Ectodermal cell (in vitro differentiated cells): ENCODE measurements around the gene CNKSR3.
"Not testable (repeated sequence)": the region's sequence is repeated elsewhere in the genome, so short reads cannot be mapped to it uniquely, and the experiment has no call there.

Experiments used
- H3K27ac ChIP-seq: 2 replicates; pipeline ENCODE4 v1.7.0; 2013; ENCODE audit warnings: mild to moderate bottlenecking, low read depth, low read length; ENCODE audit not compliant: insufficient read depth, poor library complexity, severe bottlenecking
- H3K27me3 ChIP-seq: 2 replicates; pipeline ENCODE4 v1.7.0; 2013; ENCODE audit warnings: mild to moderate bottlenecking, low read length; ENCODE audit not compliant: insufficient read depth, control insufficient read depth, poor library complexity, severe bottlenecking
- H3K36me3 ChIP-seq: one replicate; pipeline ENCODE4 v1.7.0; 2013; ENCODE audit warnings: low read length; ENCODE audit not compliant: control insufficient read depth, insufficient read depth
- H3K4me1 ChIP-seq: one replicate; pipeline ENCODE4 v1.7.0; 2013; ENCODE audit warnings: low read length; ENCODE audit not compliant: control insufficient read depth, insufficient read depth
- H3K4me3 ChIP-seq: 2 replicates; pipeline ENCODE4 v1.7.0; 2013; ENCODE audit warnings: low read depth, low read length, control low read depth; ENCODE audit not compliant: insufficient read depth
- H3K9me3 ChIP-seq: 2 replicates; pipeline ENCODE4 v1.7.0; 2013; ENCODE audit warnings: mild to moderate bottlenecking, low read length, moderate library complexity; ENCODE audit not compliant: control insufficient read depth
- WGBS, 2 experiments: methylation state at CpG; one replicate each; pipeline ENCODE4 v1.1.7; 2013; ENCODE audit warnings: missing lambda C conversion rate in 2 of 2; 5-methylcytosine and 5-hydroxymethylcytosine counted together

The CNKSR3 gene

GRCh38 chr6:154541837-154542236 lies 31.4 kb upstream of the CNKSR3 start:
- not testable (repeated sequence) for H3K36me3 ChIP-seq, H3K4me3 ChIP-seq, H3K27ac ChIP-seq, H3K27me3 ChIP-seq, H3K9me3 ChIP-seq
- WGBS, 2 experiments = 88 to 90% methylated on average over 15 of the region's 15 CpGs
- H3K4me1 ChIP-seq = peaks cover 32% of the 10 kb centered on the region

- H3K27me3 ChIP-seq = no peaks in the 10 kb centered on the region
- H3K9me3 ChIP-seq = no peaks in the 10 kb centered on the region
- H3K4me3 ChIP-seq = no peak overlapping the region
- H3K27ac ChIP-seq = no peak overlapping the region
- 93 to 94% methylated on average over 9 of the region's 9 CpGs for WGBS, 2 experiments
- peaks cover 38% of the 10 kb centered on the region for H3K4me1 ChIP-seq
- H3K36me3 ChIP-seq = no peaks in the 10 kb centered on the region
Measured at GRCh38 chr6:154539593-154540269, 29.2 kb upstream of the CNKSR3 start.

- H3K9me3 ChIP-seq = no peaks in the 10 kb centered on the region
- peaks cover 38% of the 10 kb centered on the region for H3K4me1 ChIP-seq
- H3K27me3 ChIP-seq = no peaks in the 10 kb centered on the region
- H3K36me3 ChIP-seq = no peaks in the 10 kb centered on the region
- no peak overlapping the region for H3K4me3 ChIP-seq
- no peak overlapping the region for H3K27ac ChIP-seq
- 58 to 60% methylated on average over 3 of the region's 3 CpGs for whole genome bisulfite sequencing, 2 experiments
Measured at GRCh38 chr6:154538640-154539191, 28.2 kb upstream of the CNKSR3 start.

GRCh38 chr6:154537511-154538325 lies 27.2 kb upstream of the CNKSR3 start:
- H3K4me1 ChIP-seq = peaks cover 31% of the 10 kb centered on the region
- no peaks in the 10 kb centered on the region for H3K9me3 ChIP-seq
- WGBS, 2 experiments = 20 to 30% methylated on average over 8 to 13 of the region's 13 CpGs
- H3K36me3 ChIP-seq = no peaks in the 10 kb centered on the region
- peak overlapping the region; percentile 70 for H3K27ac ChIP-seq
- no peak overlapping the region for H3K4me3 ChIP-seq
- H3K27me3 ChIP-seq = no peaks in the 10 kb centered on the region

- no peaks in the 10 kb centered on the region for H3K9me3 ChIP-seq
- peaks cover 25% of the 10 kb centered on the region for H3K4me1 ChIP-seq
- no peak overlapping the region for H3K27ac ChIP-seq
- 82 to 87% methylated on average over 3 of the region's 3 CpGs for WGBS, 2 experiments
- no peaks in the 10 kb centered on the region for H3K27me3 ChIP-seq
- no peaks in the 10 kb centered on the region for H3K36me3 ChIP-seq
- H3K4me3 ChIP-seq = no peak overlapping the region
Measured at GRCh38 chr6:154536999-154537398, 26.5 kb upstream of the CNKSR3 start.

- Histone ChIP-seq H3K36me3 (no peaks in the 10 kb centered on the region), H3K4me1 (peaks cover 25% of the 10 kb centered on the region)
Measured at GRCh38 chr6:154536255-154536654, 25.8 kb upstream of the CNKSR3 start.

GRCh38 chr6:154535851-154536250 lies 25.4 kb upstream of the CNKSR3 start:
- WGBS, 2 experiments = 89 to 94% methylated on average over 2 of the region's 2 CpGs
- no peaks in the 10 kb centered on the region for H3K27me3 ChIP-seq

More at GRCh38 chr6:154536255-154536654, 25.8 kb upstream of the CNKSR3 start:
- 62 to 70% methylated on average over 7 of the region's 7 CpGs for WGBS, 2 experiments
- no peak overlapping the region for H3K4me3 ChIP-seq
- no peaks in the 10 kb centered on the region for H3K27me3 ChIP-seq
- no peaks in the 10 kb centered on the region for H3K9me3 ChIP-seq
- H3K27ac ChIP-seq = no peak overlapping the region

GRCh38 chr6:154535147-154535546 lies 24.7 kb upstream of the CNKSR3 start:
- Histone ChIP-seq H3K9me3 (no peaks in the 10 kb centered on the region), H3K4me1 (peaks cover 25% of the 10 kb centered on the region), H3K27me3 (no peaks in the 10 kb centered on the region), H3K36me3 (no peaks in the 10 kb centered on the region), H3K4me3 (no peak overlapping the region), H3K27ac (no peak overlapping the region)
- WGBS, 2 experiments = 96 to 97% methylated on average over 3 of the region's 3 CpGs

More at GRCh38 chr6:154535851-154536250, 25.4 kb upstream of the CNKSR3 start:
- Histone ChIP-seq H3K9me3 (no peaks in the 10 kb centered on the region), H3K27ac (no peak overlapping the region), H3K36me3 (no peaks in the 10 kb centered on the region), H3K4me3 (no peak overlapping the region), H3K4me1 (peaks cover 25% of the 10 kb centered on the region)

GRCh38 chr6:154534531-154534930 lies 24.0 kb upstream of the CNKSR3 start:
- WGBS, 2 experiments = 92 to 97% methylated on average over 2 of the region's 2 CpGs

GRCh38 chr6:154532426-154532825 lies 21.9 kb upstream of the CNKSR3 start:
- no peaks in the 10 kb centered on the region for H3K27me3 ChIP-seq
- WGBS, 2 experiments = 90 to 92% methylated on average over 4 of the region's 4 CpGs
- H3K27ac ChIP-seq = no peak overlapping the region
- H3K36me3 ChIP-seq = no peaks in the 10 kb centered on the region
- H3K9me3 ChIP-seq = no peaks in the 10 kb centered on the region
- no peak overlapping the region for H3K4me3 ChIP-seq
- peaks cover 11% of the 10 kb centered on the region for H3K4me1 ChIP-seq

More at GRCh38 chr6:154534531-154534930, 24.0 kb upstream of the CNKSR3 start:
- Histone ChIP-seq H3K27ac (no peak overlapping the region), H3K9me3 (no peaks in the 10 kb centered on the region), H3K27me3 (no peaks in the 10 kb centered on the region), H3K4me3 (no peak overlapping the region), H3K4me1 (peaks cover 25% of the 10 kb centered on the region), H3K36me3 (no peaks in the 10 kb centered on the region)
